ENCODE measurements around the gene SYT11. TPM values are rescaled to one million over a fixed set of nuclear protein-coding genes. Genes with fewer than 3 reads are reported as not detected.

The SYT11 gene
- total RNA-seq, 1 donor: 47.5 TPM

DNA sequence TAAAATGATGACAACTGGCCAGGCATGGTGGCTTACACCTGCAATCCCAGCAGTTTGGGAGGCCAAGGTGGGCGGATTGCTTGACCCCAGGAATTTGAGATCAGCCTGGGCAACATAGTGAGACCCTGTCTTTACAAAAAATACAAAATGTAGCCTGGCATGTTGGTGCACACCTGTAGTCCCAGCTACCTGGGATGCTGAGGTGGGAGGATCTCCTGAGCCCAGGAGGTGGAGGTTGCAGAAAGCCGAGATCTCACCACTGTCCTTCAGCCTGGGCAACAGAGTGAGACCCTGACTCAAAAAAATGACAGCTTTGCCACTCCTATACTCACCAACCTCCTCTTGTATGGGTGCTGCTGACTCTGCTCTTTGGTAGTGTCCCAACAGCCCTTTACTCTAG, 18.6 kb downstream of the SYT11 start:
- H3K4me3 ChIP-seq (ENCODE audit: low read depth, low read length): no peak overlapping the region
- TF ChIP-seq CTCF (IDR thresholded peaks at IDR 0.05; ENCODE audit: insufficient read depth, low read depth, low read length): no peak
- no peak for DNase-seq (ENCODE audit: low read depth)

GRCh38 chr1:155880251-155880650, 20.9 kb downstream of the SYT11 start:
- H3K4me3 ChIP-seq (ENCODE audit: low read depth, low read length): no peak overlapping the region
- no peak for DNase-seq (ENCODE audit: low read depth)
- TF ChIP-seq CTCF (IDR thresholded peaks at IDR 0.05; ENCODE audit: insufficient read depth, low read depth, low read length): no peak

DNA sequence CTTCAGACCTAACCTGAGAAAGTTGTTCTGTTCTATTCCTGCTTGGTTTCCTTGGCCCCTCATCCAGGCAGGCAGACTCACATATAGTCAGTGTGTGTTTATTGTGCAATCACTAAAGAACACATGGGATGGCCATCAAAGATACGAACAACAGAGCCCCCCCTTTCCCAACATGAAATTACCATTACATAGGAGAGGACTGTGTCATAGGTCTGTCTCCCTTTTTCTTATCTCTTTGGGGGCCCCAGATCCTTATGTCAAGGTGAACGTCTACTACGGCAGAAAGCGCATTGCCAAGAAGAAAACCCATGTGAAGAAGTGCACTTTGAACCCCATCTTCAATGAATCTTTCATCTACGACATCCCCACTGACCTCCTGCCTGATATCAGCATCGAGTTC, 21.6 kb downstream of the SYT11 start:
- DNase-seq (ENCODE audit: low read depth): no peak
- no peak for TF ChIP-seq CTCF (IDR thresholded peaks at IDR 0.05; ENCODE audit: insufficient read depth, low read depth, low read length)
- no peak overlapping the region for H3K4me3 ChIP-seq (ENCODE audit: low read depth, low read length)

DNA sequence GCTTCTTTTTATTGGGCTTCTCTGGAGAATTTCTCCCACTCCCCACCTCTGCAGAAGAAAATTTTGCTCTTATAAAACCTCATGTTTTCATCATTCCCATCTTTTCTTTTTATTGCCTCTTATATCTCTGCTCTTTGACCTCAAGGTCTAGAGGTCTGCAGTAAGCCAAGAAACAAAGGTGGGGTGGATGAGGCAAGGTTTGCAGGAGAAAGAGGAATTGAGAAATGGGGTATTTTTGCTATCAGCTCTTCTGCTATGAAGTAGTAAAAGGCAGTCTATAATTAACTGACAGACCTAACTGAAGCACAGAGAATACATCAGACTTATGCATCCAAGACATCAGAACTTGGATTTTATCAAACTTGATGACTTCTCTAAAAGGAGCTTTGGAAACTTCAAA, 22.9 kb downstream of the SYT11 start:
- no peak overlapping the region for H3K4me3 ChIP-seq (ENCODE audit: low read depth, low read length)
- TF ChIP-seq CTCF (IDR thresholded peaks at IDR 0.05; ENCODE audit: insufficient read depth, low read depth, low read length): no peak
- no peak for DNase-seq (ENCODE audit: low read depth)

DNA sequence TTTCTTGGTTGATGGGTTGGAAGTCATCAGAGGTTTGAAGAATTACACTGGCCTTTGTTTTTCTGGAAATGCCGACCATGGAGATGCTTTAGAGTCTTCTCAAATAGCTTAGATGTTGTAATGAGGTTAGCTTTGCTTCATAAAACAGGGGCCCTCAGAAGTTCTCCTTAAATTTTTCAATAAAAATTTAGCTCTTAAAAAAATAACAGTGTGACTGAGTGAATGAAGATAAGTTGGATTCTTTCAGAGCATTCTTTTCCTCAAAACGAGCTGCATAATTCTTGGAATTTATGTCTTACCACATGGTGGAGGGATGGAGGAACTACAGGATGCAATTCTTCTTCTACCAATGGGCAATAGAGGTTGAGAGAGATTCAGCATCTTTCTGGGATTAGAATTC, 23.4 kb downstream of the SYT11 start:
- TF ChIP-seq CTCF (IDR thresholded peaks at IDR 0.05; ENCODE audit: insufficient read depth, low read depth, low read length): no peak
- DNase-seq (ENCODE audit: low read depth): no peak

DNA sequence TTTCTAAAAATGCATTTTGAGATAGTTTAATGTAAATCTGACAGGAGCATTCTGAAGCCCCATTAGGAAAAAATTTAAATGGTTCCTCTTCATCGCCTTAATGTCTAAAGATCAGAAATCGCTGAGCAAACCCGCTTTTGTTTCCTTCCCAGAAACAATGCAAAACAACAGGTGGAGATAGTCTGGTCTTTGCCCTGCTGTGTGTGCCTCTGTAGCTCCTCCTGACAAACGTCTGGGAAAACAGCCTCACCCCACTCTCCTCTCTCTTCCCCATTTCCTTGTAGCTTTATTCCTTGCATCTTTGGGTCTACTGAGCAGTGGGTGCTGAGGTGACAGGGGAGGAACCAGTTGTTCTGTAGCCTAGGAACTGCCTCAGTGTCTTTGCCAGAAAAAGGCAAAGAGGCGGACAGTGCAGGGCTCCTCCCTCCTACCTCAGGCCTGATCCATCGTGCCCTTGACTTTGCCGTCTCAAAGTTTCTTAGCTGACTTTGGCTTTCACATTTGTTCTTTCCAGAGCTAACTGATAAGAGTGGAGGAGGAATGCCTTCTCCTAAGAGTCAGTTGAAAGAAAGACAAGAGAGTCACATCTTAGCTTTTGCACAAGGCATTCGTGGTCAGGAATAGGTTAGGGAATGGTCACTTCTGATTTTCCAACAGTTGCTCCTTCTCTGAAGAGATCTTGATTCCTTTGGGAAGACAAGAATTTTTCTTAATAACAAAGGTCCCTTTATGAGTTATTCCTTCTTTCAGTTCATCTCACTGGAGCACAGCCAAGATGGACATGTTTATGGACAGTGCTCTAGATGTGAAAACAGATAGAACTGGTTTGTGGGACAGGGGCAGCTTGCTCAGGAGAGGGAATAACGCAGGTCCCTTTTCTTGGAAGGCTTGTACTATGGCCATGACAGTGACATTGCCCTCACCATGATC, 24.9 kb downstream of the SYT11 start:
- TF ChIP-seq CTCF (IDR thresholded peaks at IDR 0.05; ENCODE audit: insufficient read depth, low read depth, low read length): no peak
- peak; percentile 49 for DNase-seq (ENCODE audit: low read depth)
- H3K4me3 ChIP-seq (ENCODE audit: low read depth, low read length): no peak overlapping the region

More for the DNA sequence above, 23.4 kb downstream of the SYT11 start:
- no peak overlapping the region for H3K4me3 ChIP-seq (ENCODE audit: low read depth, low read length)

Data from fibroblast of villous mesenchyme (primary cell).